OCI-LY7 (cell line): ENCODE results near the gene MANSC1. TPM values are rescaled to one million over a fixed set of nuclear protein-coding genes. Genes with fewer than 3 reads are reported as not detected.

ENCODE experiments used
- BruUV-seq: library from RNA; stranded (reverse); fragments of 400-500 nt; replicated peaks from 2 replicates; lab custom pipeline; 2021; lab: Mats Ljungman, UMichigan
- CTCF ChIA-PET: fragments of 300-600 bp; sonication (Branson Sonifier 250); formaldehyde crosslinking; loops from one replicate; lab custom pipeline; 2022; ENCODE audit warnings: antibody characterized with exemption; ENCODE audit not compliant: unreplicated experiment; lab: Charles Lee
- POLR2A ChIA-PET: fragments of 300-600 bp; sonication (Branson Sonifier 250); formaldehyde crosslinking; loops from one replicate; lab custom pipeline; 2022; ENCODE audit warnings: antibody characterized with exemption; lab: Charles Lee
- DNase-seq: peaks from one replicate; pipeline ENCODE4 v3.0.0-alpha.2; 2015; ENCODE audit warnings: low spot score
- H2AFZ ChIP-seq: fragments of 200-600 bp; sonication (generic), shearing (Covaris generic); 2 replicates; pipeline ENCODE4 v1.6.1; 2014; ENCODE audit warnings: mild to moderate bottlenecking, antibody characterized with exemption, low read length, moderate library complexity
- H3K27ac ChIP-seq: fragments of 200-600 bp; sonication (generic); 2 replicates; pipeline ENCODE4 v1.5.1; 2014; ENCODE audit warnings: mixed run types, low read depth, mild to moderate bottlenecking, moderate library complexity, low read length, inconsistent platforms; ENCODE audit not compliant: poor library complexity, severe bottlenecking
- H3K36me3 ChIP-seq: fragments of 200-600 bp; sonication (generic); 2 replicates; pipeline ENCODE4 v1.6.1; 2014; ENCODE audit warnings: mild to moderate bottlenecking, antibody characterized with exemption, low read length, moderate library complexity, mixed read lengths; ENCODE audit not compliant: insufficient read depth
- H3K4me1 ChIP-seq: fragments of 200-600 bp; sonication (generic); 2 replicates; pipeline ENCODE4 v1.5.1; 2014; ENCODE audit warnings: mild to moderate bottlenecking, low read length; ENCODE audit not compliant: insufficient read depth, poor library complexity, severe bottlenecking
- H3K4me2 ChIP-seq: fragments of 200-600 bp; sonication (generic); 2 replicates; pipeline ENCODE4 v1.6.1; 2014; ENCODE audit warnings: mild to moderate bottlenecking, low read length
- H3K4me3 ChIP-seq: fragments of 200-600 bp; sonication (generic); 2 replicates; pipeline ENCODE4 v1.5.1; 2014; ENCODE audit warnings: mild to moderate bottlenecking, low read depth, low read length; ENCODE audit not compliant: poor library complexity, severe bottlenecking
- H3K79me2 ChIP-seq: fragments of 200-600 bp; sonication (generic); 2 replicates; pipeline ENCODE4 v1.6.1; 2016; ENCODE audit warnings: low read depth, mild to moderate bottlenecking, low read length, moderate library complexity, mixed read lengths; ENCODE audit not compliant: insufficient read depth
- H3K9me2 ChIP-seq: fragments of 200-600 bp; sonication (generic); 2 replicates; pipeline ENCODE4 v1.6.1; 2016; ENCODE audit warnings: mild to moderate bottlenecking, low read length, mixed read lengths; ENCODE audit not compliant: insufficient read depth
- H3K9me3 ChIP-seq: fragments of 200-600 bp; sonication (generic); 2 replicates; pipeline ENCODE4 v1.6.1; 2014; ENCODE audit warnings: mild to moderate bottlenecking, mixed run types, low read length, mixed read lengths
- H4K20me1 ChIP-seq: fragments of 200-600 bp; sonication (generic); 2 replicates; pipeline ENCODE4 v1.6.1; 2014; ENCODE audit warnings: mild to moderate bottlenecking, antibody characterized with exemption, low read length, moderate library complexity, mixed read lengths; ENCODE audit not compliant: insufficient read depth
- CTCF ChIP-seq: fragments of 200-600 bp; sonication (generic); conservative IDR thresholded peaks from 2 replicates; pipeline ENCODE4 v1.5.1; 2014; ENCODE audit warnings: mild to moderate bottlenecking, antibody characterized with exemption, low read length, moderate library complexity, mixed read lengths
- EZH2phosphoT487 ChIP-seq: fragments of 200-600 bp; sonication (generic); IDR thresholded peaks from 2 replicates; pipeline ENCODE4 v1.6.1; 2018; ENCODE audit warnings: low read depth, borderline replicate concordance, mild to moderate bottlenecking, mixed run types, antibody characterized with exemption, low read length, moderate library complexity, mixed read lengths
- intact Hi-C: fragments of 100-400 bp; cut with micrococcal nuclease; formaldehyde crosslinking; loops from one replicate; pipeline ENCODE4 v1.10.0; 2022; ENCODE audit not compliant: unreplicated experiment
- total RNA-seq, 2 experiments: library from RNA; depleted of rRNA in 1 of 2; stranded (reverse); fragments of >200 nt in 1 of 2; shearing (Covaris generic) in 1 of 2; gene quantifications; 2 replicates each; pipeline ENCODE4 v1.2.3, GENCODE V29; 2014 to 2022

MANSC1 gene
- total RNA-seq, 2 experiments from 2014 or later = not detected

- H2AFZ ChIP-seq = no peak overlapping the region
- H3K9me2 ChIP-seq = no peaks in the 10 kb centered on the region
- ChIA-PET POLR2A (no interaction called here), CTCF (no interaction called here)
- no peaks in the 10 kb centered on the region for H3K4me1 ChIP-seq
- no TSS peak for BruUV-seq
- intact Hi-C loops = no loop called here
- TF ChIP-seq EZH2phosphoT487 (no peak), CTCF (no peak)
- no peak for DNase-seq
- H3K27ac ChIP-seq = no peak overlapping the region
- no peak overlapping the region for H3K4me3 ChIP-seq
- peaks cover 20% of the 10 kb centered on the region; the same call in 1 of the 2 replicates for H3K36me3 ChIP-seq
- H3K79me2 ChIP-seq = no peaks in the 10 kb centered on the region
- H3K9me3 ChIP-seq = no peaks in the 10 kb centered on the region
- no peaks in the 10 kb centered on the region for H4K20me1 ChIP-seq
- no peak overlapping the region for H3K4me2 ChIP-seq
These were observed 34.7 kb upstream of the MANSC1 start for GRCh38 chr12:12384571-12385340.

- no peak for TF ChIP-seq CTCF
- TF ChIP-seq EZH2phosphoT487 = no peak
- BruUV-seq = no TSS peak
- Histone ChIP-seq H3K27ac (no peak overlapping the region), H3K9me2 (no peaks in the 10 kb centered on the region), H3K4me1 (no peaks in the 10 kb centered on the region), H3K4me2 (no peak overlapping the region), H4K20me1 (no peaks in the 10 kb centered on the region), H3K36me3 (peaks cover 20% of the 10 kb centered on the region; the same call in 1 of the 2 replicates), H3K4me3 (no peak overlapping the region), H3K79me2 (no peaks in the 10 kb centered on the region), H2AFZ (no peak overlapping the region), H3K9me3 (no peaks in the 10 kb centered on the region)
- CTCF ChIA-PET = no interaction called here
- POLR2A ChIA-PET = no interaction called here
- intact Hi-C loops = no loop called here
- no peak for DNase-seq
These were observed 31.9 kb upstream of the MANSC1 start for GRCh38 chr12:12381982-12382381.
